NB4 (cell line): ENCODE measurements around the gene OR2S2.

Experiments
- CTCF ChIP-seq: IDR thresholded peaks from one replicate; pipeline ENCODE4 v1.5.1; 2012; ENCODE audit warnings: low read depth, low read length
- MAX ChIP-seq: IDR thresholded peaks from 2 replicates; pipeline ENCODE4 v1.6.1; 2011; ENCODE audit warnings: low read depth, low read length
- POLR2A ChIP-seq: IDR thresholded peaks from 2 replicates; pipeline ENCODE4 v1.6.1; 2011; ENCODE audit warnings: mild to moderate bottlenecking; ENCODE audit not compliant: insufficient read length; ENCODE audit errors: extremely low read depth

GRCh38 chr9:35984021-35984420 lies 26.1 kb upstream of the OR2S2 start:
- TF ChIP-seq CTCF (no peak), MAX (no peak), POLR2A (no peak)
